Mucosa of descending colon (tissue), 3 donors: ENCODE data around the gene GIMAP8. TPM values are rescaled to one million over a fixed set of nuclear protein-coding genes. Genes with fewer than 3 reads are reported as not detected.

Source experiments
- ATAC-seq: fragments of 200-7000 bp; cut with Tn5 transposase; one replicate; pipeline ENCODE4 v1.9.1; 2020; ENCODE audit warnings: mild to moderate bottlenecking, moderate library complexity
- DNase-seq, 3 donors: peaks; one replicate each; pipeline ENCODE4 v3.0.0-alpha.2; 2020
- H3K36me3 ChIP-seq: fragments of 200-600 bp; one replicate; pipeline ENCODE4 v1.8.0; 2021; ENCODE audit warnings: low read depth, mild to moderate bottlenecking
- H3K4me1 ChIP-seq: fragments of 200-600 bp; one replicate; pipeline ENCODE4 v1.8.0; 2021; ENCODE audit warnings: low read depth, mild to moderate bottlenecking
- H3K4me3 ChIP-seq: fragments of 200-600 bp; one replicate; pipeline ENCODE4 v1.8.0; 2021; ENCODE audit warnings: mild to moderate bottlenecking
- H3K9me3 ChIP-seq: fragments of 200-600 bp; one replicate; pipeline ENCODE4 v1.8.0; 2021; ENCODE audit warnings: mild to moderate bottlenecking
- CTCF ChIP-seq: fragments of 200-600 bp; IDR thresholded peaks from one replicate; pipeline ENCODE4 v1.8.0; 2022; ENCODE audit warnings: antibody characterized with exemption, mild to moderate bottlenecking
- intact Hi-C, 2 donors: fragments of 100-400 bp; cut with DNase I in 1 of 2; cut with micrococcal nuclease in 1 of 2; formaldehyde crosslinking; loops; one replicate each; pipeline versions ENCODE4 v1.11.0 to v1.11.1; 2022; cut with DNase I, micrococcal nuclease
- total RNA-seq, 3 donors: library from RNA; stranded (reverse); fragmentation: NEBNext Ultra II Directional in 2 of 3; extraction: Animal tissue kit (Norgen Biotek cat#: 25700) in 2 of 3; gene quantifications; one replicate each; pipeline versions ENCODE4 v1.2.1 to v1.2.4, GENCODE V29; 2021 to 2023
- donor health status: DM: no; HTN: no; CAD: no; lungs with moderate emphysema.
- donor health status: DM: no; HTN: no; CAD: no.
- donor health status: DM: no; HTN: yes; CAD: no.

The GIMAP8 gene
- total RNA-seq, 3 donors from 2014 or later: 4.1 to 9.1 (median 5.5) TPM

- Histone ChIP-seq H3K4me3 (no peak overlapping the region), H3K36me3 (no peaks in the 10 kb centered on the region), H3K4me1 (peaks cover 3% of the 10 kb centered on the region), H3K9me3 (no peaks in the 10 kb centered on the region)
- ATAC-seq (no peak), DNase-seq (peak in 1 of 3 donors; percentile 0)
- TF ChIP-seq CTCF: no peak
- intact Hi-C loops: no loop called here
These were observed 19.9 kb upstream of the GIMAP8 start for GRCh38 chr7:150430465-150431085.

- intact Hi-C loops: no loop called here
These were observed 18.4 kb upstream of the GIMAP8 start for GRCh38 chr7:150431839-150432658.

GRCh38 chr7:150432915-150433892, 17.2 kb upstream of the GIMAP8 start:
- intact Hi-C loops: no loop called here

More at GRCh38 chr7:150431839-150432658, 18.4 kb upstream of the GIMAP8 start:
- no peak for TF ChIP-seq CTCF
- Histone ChIP-seq H3K36me3 (no peaks in the 10 kb centered on the region), H3K4me3 (no peak overlapping the region), H3K4me1 (peaks cover 3% of the 10 kb centered on the region), H3K9me3 (no peaks in the 10 kb centered on the region)
- ATAC-seq (no peak), DNase-seq (no peak)

GRCh38 chr7:150434240-150434639, 16.2 kb upstream of the GIMAP8 start:
- Histone ChIP-seq H3K36me3 (no peaks in the 10 kb centered on the region), H3K4me1 (no peaks in the 10 kb centered on the region), H3K4me3 (no peak overlapping the region), H3K9me3 (no peaks in the 10 kb centered on the region)
- no peak for DNase-seq
- ATAC-seq: no peak
- intact Hi-C loops: no loop called here
- TF ChIP-seq CTCF: no peak

More at GRCh38 chr7:150432915-150433892, 17.2 kb upstream of the GIMAP8 start:
- DNase-seq (no peak), ATAC-seq (peak; percentile 16)
- Histone ChIP-seq H3K36me3 (no peaks in the 10 kb centered on the region), H3K4me3 (no peak overlapping the region), H3K9me3 (no peaks in the 10 kb centered on the region), H3K4me1 (peaks cover 3% of the 10 kb centered on the region)
- no peak for TF ChIP-seq CTCF

GRCh38 chr7:150435047-150435389, 15.4 kb upstream of the GIMAP8 start:
- H3K4me3 ChIP-seq: no peak overlapping the region
- DNase-seq: no peak
- H3K9me3 ChIP-seq: no peaks in the 10 kb centered on the region
- H3K4me1 ChIP-seq: no peaks in the 10 kb centered on the region
- no peak for TF ChIP-seq CTCF
- intact Hi-C loops: no loop called here
- no peaks in the 10 kb centered on the region for H3K36me3 ChIP-seq
- ATAC-seq: no peak
